ENCODE data around the gene OVCH1.

OVCH1 gene

GRCh38 chr12:29519585-29520182 lies 22.2 kb upstream of the OVCH1 start:
- no peaks in the 10 kb centered on the region for H3K4me1 ChIP-seq (ENCODE audit: control insufficient read depth, low read length)
- no peaks in the 10 kb centered on the region for H3K9me3 ChIP-seq (ENCODE audit: control insufficient read depth, insufficient read depth, low read length)
- H3K4me3 ChIP-seq (ENCODE audit: low read length) = no peak overlapping the region
- no peaks in the 10 kb centered on the region for H3F3A ChIP-seq (ENCODE audit: control insufficient read depth, insufficient read depth)
- no peak overlapping the region for H3K27ac ChIP-seq (ENCODE audit: low read depth, low read length)
- TF ChIP-seq EZH2phosphoT487 (IDR thresholded peaks at IDR 0.05; ENCODE audit: borderline replicate concordance, low read length) = no peak
- TF ChIP-seq, protein P1, sequence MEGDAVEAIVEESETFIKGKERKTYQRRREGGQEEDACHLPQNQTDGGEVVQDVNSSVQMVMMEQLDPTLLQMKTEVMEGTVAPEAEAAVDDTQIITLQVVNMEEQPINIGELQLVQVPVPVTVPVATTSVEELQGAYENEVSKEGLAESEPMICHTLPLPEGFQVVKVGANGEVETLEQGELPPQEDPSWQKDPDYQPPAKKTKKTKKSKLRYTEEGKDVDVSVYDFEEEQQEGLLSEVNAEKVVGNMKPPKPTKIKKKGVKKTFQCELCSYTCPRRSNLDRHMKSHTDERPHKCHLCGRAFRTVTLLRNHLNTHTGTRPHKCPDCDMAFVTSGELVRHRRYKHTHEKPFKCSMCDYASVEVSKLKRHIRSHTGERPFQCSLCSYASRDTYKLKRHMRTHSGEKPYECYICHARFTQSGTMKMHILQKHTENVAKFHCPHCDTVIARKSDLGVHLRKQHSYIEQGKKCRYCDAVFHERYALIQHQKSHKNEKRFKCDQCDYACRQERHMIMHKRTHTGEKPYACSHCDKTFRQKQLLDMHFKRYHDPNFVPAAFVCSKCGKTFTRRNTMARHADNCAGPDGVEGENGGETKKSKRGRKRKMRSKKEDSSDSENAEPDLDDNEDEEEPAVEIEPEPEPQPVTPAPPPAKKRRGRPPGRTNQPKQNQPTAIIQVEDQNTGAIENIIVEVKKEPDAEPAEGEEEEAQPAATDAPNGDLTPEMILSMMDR (IDR thresholded peaks at IDR 0.05; ENCODE audit: low read depth, low read length, poor library complexity, severe bottlenecking) = peak; percentile 63
- H3K79me2 ChIP-seq (ENCODE audit: control insufficient read depth, low read length) = no peaks in the 10 kb centered on the region
- no peaks in the 10 kb centered on the region for H3K9me2 ChIP-seq (replicated peaks; ENCODE audit: control insufficient read depth, low read length)
- H4K20me1 ChIP-seq (ENCODE audit: control insufficient read depth, insufficient read depth, low read depth, low read length) = no peaks in the 10 kb centered on the region
- peaks cover 2% of the 10 kb centered on the region; the same call in 1 of the 2 replicates for H3K27me3 ChIP-seq (ENCODE audit: control insufficient read depth, low read length)
- no peaks in the 10 kb centered on the region for H3K36me3 ChIP-seq (ENCODE audit: control insufficient read depth, low read length)
- H3K4me2 ChIP-seq (ENCODE audit: low read length) = no peak overlapping the region

DNA sequence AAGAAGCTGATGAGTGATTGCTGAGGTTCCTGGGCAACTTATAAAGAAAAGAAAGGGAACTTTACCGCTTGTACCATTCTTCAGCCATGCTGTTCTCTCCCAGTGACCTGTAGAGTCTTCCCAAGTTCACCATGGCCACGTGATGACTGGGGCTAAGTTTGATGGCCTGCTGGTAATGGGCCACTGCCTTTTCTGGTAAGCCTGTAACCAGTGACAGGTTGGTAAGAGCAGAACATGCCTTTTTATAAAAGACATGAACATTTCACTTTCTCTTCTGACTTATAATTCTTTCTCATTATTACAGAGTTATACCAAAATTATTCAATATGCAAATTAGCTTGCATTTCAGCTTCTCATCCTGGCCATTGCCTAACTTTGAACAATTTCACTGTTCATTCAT lies 20.9 kb upstream of the OVCH1 start:
- H3K79me2 ChIP-seq (ENCODE audit: control insufficient read depth, low read length) = no peaks in the 10 kb centered on the region
- H3F3A ChIP-seq (ENCODE audit: control insufficient read depth, insufficient read depth) = no peaks in the 10 kb centered on the region
- H4K20me1 ChIP-seq (ENCODE audit: control insufficient read depth, insufficient read depth, low read depth, low read length) = no peaks in the 10 kb centered on the region
- H3K4me1 ChIP-seq (ENCODE audit: control insufficient read depth, low read length) = no peaks in the 10 kb centered on the region
- no peak overlapping the region for H3K4me3 ChIP-seq (ENCODE audit: low read length)
- no peak overlapping the region for H3K27ac ChIP-seq (ENCODE audit: low read depth, low read length)
- no peaks in the 10 kb centered on the region for H3K36me3 ChIP-seq (ENCODE audit: control insufficient read depth, low read length)
- no peak overlapping the region for H3K4me2 ChIP-seq (ENCODE audit: low read length)
- TF ChIP-seq EZH2phosphoT487 (IDR thresholded peaks at IDR 0.05; ENCODE audit: borderline replicate concordance, low read length) = no peak
- TF ChIP-seq, protein P1 (IDR thresholded peaks at IDR 0.05; ENCODE audit: low read depth, low read length, poor library complexity, severe bottlenecking) = no peak
- H3K9me2 ChIP-seq (replicated peaks; ENCODE audit: control insufficient read depth, low read length) = no peaks in the 10 kb centered on the region
- H3K9me3 ChIP-seq (ENCODE audit: control insufficient read depth, insufficient read depth, low read length) = no peaks in the 10 kb centered on the region
- H3K27me3 ChIP-seq (ENCODE audit: control insufficient read depth, low read length) = peaks cover 2% of the 10 kb centered on the region; the same call in 1 of the 2 replicates

DNA sequence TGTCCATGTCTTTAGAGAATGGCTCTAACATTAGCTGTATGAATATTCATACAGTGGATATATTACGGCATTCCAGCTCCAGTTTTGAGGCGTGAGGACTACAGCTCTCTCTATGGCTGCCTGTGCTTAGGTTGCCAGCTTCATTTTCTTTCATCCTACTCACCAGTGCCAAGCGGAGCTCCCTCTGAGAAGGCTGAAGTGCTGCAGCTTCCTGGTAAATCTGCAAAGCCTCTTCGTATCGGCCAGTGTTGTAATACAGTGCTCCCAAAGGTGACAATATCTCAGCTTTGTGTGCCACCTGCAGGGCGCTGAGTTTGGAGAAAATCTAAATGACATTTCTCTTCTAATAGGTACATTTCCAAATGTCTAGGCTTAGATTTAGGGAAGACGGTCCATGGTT lies 19.8 kb upstream of the OVCH1 start:
- Histone ChIP-seq H3K79me2 (ENCODE audit: control insufficient read depth, low read length) (no peaks in the 10 kb centered on the region), H3K4me2 (ENCODE audit: low read length) (no peak overlapping the region), H3K4me1 (ENCODE audit: control insufficient read depth, low read length) (no peaks in the 10 kb centered on the region), H3K9me3 (ENCODE audit: control insufficient read depth, insufficient read depth, low read length) (no peaks in the 10 kb centered on the region), H4K20me1 (ENCODE audit: control insufficient read depth, insufficient read depth, low read depth, low read length) (no peaks in the 10 kb centered on the region), H3K9me2 (replicated peaks; ENCODE audit: control insufficient read depth, low read length) (no peaks in the 10 kb centered on the region), H3K27ac (ENCODE audit: low read depth, low read length) (no peak overlapping the region), H3K36me3 (ENCODE audit: control insufficient read depth, low read length) (no peaks in the 10 kb centered on the region), H3F3A (ENCODE audit: control insufficient read depth, insufficient read depth) (no peaks in the 10 kb centered on the region), H3K27me3 (ENCODE audit: control insufficient read depth, low read length) (peaks cover 6% of the 10 kb centered on the region; the same call in 1 of the 2 replicates), H3K4me3 (ENCODE audit: low read length) (no peak overlapping the region)
- TF ChIP-seq, protein P1 (IDR thresholded peaks at IDR 0.05; ENCODE audit: low read depth, low read length, poor library complexity, severe bottlenecking) = no peak
- TF ChIP-seq EZH2phosphoT487 (IDR thresholded peaks at IDR 0.05; ENCODE audit: borderline replicate concordance, low read length) = no peak
